GM12892 (cell line): ENCODE results near the gene CENPC.

Experiments used
- POLR2A ChIP-seq: IDR thresholded peaks from 2 replicates; pipeline ENCODE4 v1.6.1; 2011; ENCODE audit warnings: low read depth, low read length, control low read depth
- TAF1 ChIP-seq: IDR thresholded peaks from 2 replicates; pipeline ENCODE4 v1.6.1; 2011; ENCODE audit warnings: low read depth, mild to moderate bottlenecking, control low read depth, low read length, borderline replicate concordance

- no peak for TF ChIP-seq POLR2A
- TF ChIP-seq TAF1 = no peak
Measured at GRCh38 chr4:67470871-67471270, 74.4 kb downstream of the CENPC start.
